ENCODE data around the gene HDAC4. TPM values are rescaled to one million over a fixed set of nuclear protein-coding genes. Genes with fewer than 3 reads are reported as not detected.
A peak's percentile ranks its signal among the peaks of the same experiment; 100 is the strongest.

Gene HDAC4
- total RNA-seq, 1 donor from 2014 or later: 11.8 TPM

DNA sequence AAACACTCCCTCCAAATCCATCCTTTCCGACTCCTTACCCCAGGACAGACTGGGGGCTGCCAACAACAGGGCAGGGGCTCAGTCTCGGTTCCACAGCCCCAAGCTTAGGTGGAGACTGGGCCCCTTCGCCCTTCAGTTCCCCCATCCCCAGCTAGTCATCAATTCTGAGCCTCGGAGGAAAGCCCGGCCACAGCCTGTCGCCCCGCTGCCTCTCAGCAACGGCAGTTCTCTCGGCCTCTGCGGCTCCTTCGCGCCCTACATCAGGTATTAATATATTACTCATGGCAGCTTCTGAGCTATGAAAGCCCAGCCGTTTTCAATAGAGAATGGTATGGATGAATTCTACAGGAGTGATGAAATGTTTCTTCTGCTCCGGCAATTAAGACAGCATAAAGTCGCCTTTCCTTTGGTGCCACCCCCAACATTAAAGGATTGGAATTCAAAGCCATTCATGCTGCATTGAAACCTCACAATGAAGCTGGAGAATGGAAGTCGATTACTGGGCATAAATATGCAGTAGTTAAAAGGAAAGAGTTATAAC, 2.8 kb downstream of the HDAC4 start:
- Mint-ChIP-seq H3K27ac (ENCODE audit: unreplicated experiment) (no peak overlapping the region), H3K4me1 (ENCODE audit: low read depth, unreplicated experiment) (peaks cover 11% of the 10 kb centered on the region), H3K27me3 (ENCODE audit: low read depth, unreplicated experiment) (no peaks in the 10 kb centered on the region), H3K36me3 (ENCODE audit: low read depth, unreplicated experiment) (no peaks in the 10 kb centered on the region), H3K4me3 (ENCODE audit: unreplicated experiment) (no peak overlapping the region), H3K9me3 (ENCODE audit: unreplicated experiment) (no peaks in the 10 kb centered on the region)
- H3K4me2 ChIP-seq (ENCODE audit: low read length): peak overlapping the region; percentile 93
- no peaks in the 10 kb centered on the region for H3K9me3 ChIP-seq (ENCODE audit: insufficient read depth, low read depth, low read length)
- H3K27ac ChIP-seq (ENCODE audit: low read depth, low read length): no peak overlapping the region
- H3K36me3 ChIP-seq (ENCODE audit: insufficient read depth, low read length): no peaks in the 10 kb centered on the region
- H2AFZ ChIP-seq (ENCODE audit: low read depth, low read length): no peak overlapping the region
- H3K9ac ChIP-seq (ENCODE audit: low read length): no peak overlapping the region
- peaks cover 53% of the 10 kb centered on the region for H4K20me1 ChIP-seq (ENCODE audit: insufficient read depth, low read length)
- DNase-seq (ENCODE audit: low read depth) (no peak), FAIRE-seq (no peak)
- peaks cover 15% of the 10 kb centered on the region for H3K4me1 ChIP-seq (ENCODE audit: insufficient read depth, low read length)
- no peaks in the 10 kb centered on the region for H3K27me3 ChIP-seq (ENCODE audit: insufficient read depth, low read length)
- no peak for TF ChIP-seq EZH2 (IDR thresholded peaks at IDR 0.05; ENCODE audit: insufficient read depth, low read length)
- TF ChIP-seq, protein P1, sequence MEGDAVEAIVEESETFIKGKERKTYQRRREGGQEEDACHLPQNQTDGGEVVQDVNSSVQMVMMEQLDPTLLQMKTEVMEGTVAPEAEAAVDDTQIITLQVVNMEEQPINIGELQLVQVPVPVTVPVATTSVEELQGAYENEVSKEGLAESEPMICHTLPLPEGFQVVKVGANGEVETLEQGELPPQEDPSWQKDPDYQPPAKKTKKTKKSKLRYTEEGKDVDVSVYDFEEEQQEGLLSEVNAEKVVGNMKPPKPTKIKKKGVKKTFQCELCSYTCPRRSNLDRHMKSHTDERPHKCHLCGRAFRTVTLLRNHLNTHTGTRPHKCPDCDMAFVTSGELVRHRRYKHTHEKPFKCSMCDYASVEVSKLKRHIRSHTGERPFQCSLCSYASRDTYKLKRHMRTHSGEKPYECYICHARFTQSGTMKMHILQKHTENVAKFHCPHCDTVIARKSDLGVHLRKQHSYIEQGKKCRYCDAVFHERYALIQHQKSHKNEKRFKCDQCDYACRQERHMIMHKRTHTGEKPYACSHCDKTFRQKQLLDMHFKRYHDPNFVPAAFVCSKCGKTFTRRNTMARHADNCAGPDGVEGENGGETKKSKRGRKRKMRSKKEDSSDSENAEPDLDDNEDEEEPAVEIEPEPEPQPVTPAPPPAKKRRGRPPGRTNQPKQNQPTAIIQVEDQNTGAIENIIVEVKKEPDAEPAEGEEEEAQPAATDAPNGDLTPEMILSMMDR (IDR thresholded peaks at IDR 0.05; ENCODE audit: insufficient read depth, low read depth, low read length): no peak
- no peak overlapping the region for H3K4me3 ChIP-seq (ENCODE audit: insufficient read depth, low read depth, low read length)
- peaks cover 63% of the 10 kb centered on the region for H3K79me2 ChIP-seq (ENCODE audit: insufficient read depth, low read length)

DNA sequence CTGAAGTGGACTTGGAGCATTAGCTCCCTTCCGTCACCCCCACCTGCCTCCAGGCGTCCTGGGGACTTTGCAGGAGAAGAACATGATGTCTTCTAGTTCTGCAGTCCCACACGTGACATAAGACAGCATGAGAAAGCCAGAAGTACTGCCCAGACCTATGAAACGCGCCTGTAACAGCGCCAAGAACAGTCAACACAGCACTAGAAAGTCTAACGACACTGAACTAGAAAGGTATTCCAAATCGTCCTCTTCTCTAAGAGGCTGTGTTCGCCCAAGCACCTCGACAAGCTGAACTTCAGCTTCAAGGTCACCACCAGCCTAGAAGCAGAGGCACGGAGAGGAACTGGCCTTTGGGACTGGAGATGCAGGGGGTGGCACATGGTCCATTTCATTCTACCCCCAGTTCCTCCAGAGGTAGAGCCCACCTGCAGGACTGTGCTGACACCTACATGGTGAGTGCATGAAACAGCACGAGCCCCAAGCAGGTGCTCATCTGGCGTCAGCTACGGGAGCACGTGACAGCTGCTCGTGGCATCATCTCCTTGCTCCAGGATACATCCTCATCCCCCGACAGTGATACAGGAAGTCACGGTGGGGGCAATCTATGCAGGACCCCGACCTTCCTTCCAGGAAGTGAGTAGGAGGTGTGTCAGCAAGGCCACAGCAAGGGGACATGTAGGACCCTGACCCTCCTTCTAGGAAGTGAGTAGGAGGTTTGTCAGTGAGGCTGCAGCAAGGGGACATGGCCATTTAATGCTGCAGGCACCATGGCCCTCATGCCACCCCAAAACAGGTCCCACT, 3.7 kb downstream of the HDAC4 start:
- FAIRE-seq (no peak), DNase-seq (ENCODE audit: low read depth) (no peak)
- Histone ChIP-seq H3K9me3 (ENCODE audit: insufficient read depth, low read depth, low read length) (no peaks in the 10 kb centered on the region), H3K4me1 (ENCODE audit: insufficient read depth, low read length) (peaks cover 12% of the 10 kb centered on the region), H3K79me2 (ENCODE audit: insufficient read depth, low read length) (peaks cover 72% of the 10 kb centered on the region), H3K36me3 (ENCODE audit: insufficient read depth, low read length) (no peaks in the 10 kb centered on the region), H3K4me3 (ENCODE audit: insufficient read depth, low read depth, low read length) (no peak overlapping the region), H2AFZ (ENCODE audit: low read depth, low read length) (no peak overlapping the region), H3K27me3 (ENCODE audit: insufficient read depth, low read length) (no peaks in the 10 kb centered on the region), H3K4me2 (ENCODE audit: low read length) (no peak overlapping the region), H3K27ac (ENCODE audit: low read depth, low read length) (no peak overlapping the region), H3K9ac (ENCODE audit: low read length) (no peak overlapping the region), H4K20me1 (ENCODE audit: insufficient read depth, low read length) (peaks cover 62% of the 10 kb centered on the region)
- Mint-ChIP-seq H3K27me3 (ENCODE audit: low read depth, unreplicated experiment) (no peaks in the 10 kb centered on the region), H3K36me3 (ENCODE audit: low read depth, unreplicated experiment) (no peaks in the 10 kb centered on the region), H3K4me3 (ENCODE audit: unreplicated experiment) (no peak overlapping the region), H3K4me1 (ENCODE audit: low read depth, unreplicated experiment) (peaks cover 9% of the 10 kb centered on the region), H3K27ac (ENCODE audit: unreplicated experiment) (no peak overlapping the region), H3K9me3 (ENCODE audit: unreplicated experiment) (no peaks in the 10 kb centered on the region)
- TF ChIP-seq EZH2 (IDR thresholded peaks at IDR 0.05; ENCODE audit: insufficient read depth, low read length): no peak

DNA sequence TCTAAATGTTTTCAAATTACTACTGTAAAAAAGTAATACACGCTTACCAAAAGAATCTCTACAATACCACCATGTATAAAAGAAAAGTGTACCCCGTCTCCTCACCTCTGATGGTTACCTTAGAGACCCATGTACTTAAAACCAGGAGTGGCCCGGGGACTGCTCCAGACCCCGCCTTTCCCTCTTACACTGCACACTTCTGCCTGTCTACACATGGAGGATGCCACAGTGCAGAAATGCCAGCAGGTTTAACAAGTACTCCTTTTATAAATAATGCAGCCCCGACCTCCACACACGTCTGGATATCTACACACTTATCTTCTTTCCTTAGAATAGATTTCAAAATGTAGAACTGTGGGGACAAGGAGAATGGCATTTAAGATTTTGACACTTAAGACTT, 5.3 kb downstream of the HDAC4 start:
- Histone ChIP-seq H3K27ac (ENCODE audit: low read depth, low read length) (no peak overlapping the region), H2AFZ (ENCODE audit: low read depth, low read length) (no peak overlapping the region), H3K4me1 (ENCODE audit: insufficient read depth, low read length) (peaks cover 8% of the 10 kb centered on the region), H3K27me3 (ENCODE audit: insufficient read depth, low read length) (no peaks in the 10 kb centered on the region), H3K9ac (ENCODE audit: low read length) (no peak overlapping the region), H3K79me2 (ENCODE audit: insufficient read depth, low read length) (peaks cover 87% of the 10 kb centered on the region), H3K9me3 (ENCODE audit: insufficient read depth, low read depth, low read length) (no peaks in the 10 kb centered on the region), H3K36me3 (ENCODE audit: insufficient read depth, low read length) (no peaks in the 10 kb centered on the region), H3K4me2 (ENCODE audit: low read length) (no peak overlapping the region), H4K20me1 (ENCODE audit: insufficient read depth, low read length) (peaks cover 72% of the 10 kb centered on the region), H3K4me3 (ENCODE audit: insufficient read depth, low read depth, low read length) (no peak overlapping the region)
- peaks cover 7% of the 10 kb centered on the region for H3K4me1 Mint-ChIP-seq (ENCODE audit: low read depth, unreplicated experiment)
- FAIRE-seq (no peak), DNase-seq (ENCODE audit: low read depth) (no peak)
- H3K9me3 Mint-ChIP-seq (ENCODE audit: unreplicated experiment): no peaks in the 10 kb centered on the region
- H3K36me3 Mint-ChIP-seq (ENCODE audit: low read depth, unreplicated experiment): no peaks in the 10 kb centered on the region
- H3K4me3 Mint-ChIP-seq (ENCODE audit: unreplicated experiment): no peak overlapping the region
- no peak for TF ChIP-seq EZH2 (IDR thresholded peaks at IDR 0.05; ENCODE audit: insufficient read depth, low read length)
- TF ChIP-seq, protein P1 (IDR thresholded peaks at IDR 0.05; ENCODE audit: insufficient read depth, low read depth, low read length): no peak
- no peaks in the 10 kb centered on the region for H3K27me3 Mint-ChIP-seq (ENCODE audit: low read depth, unreplicated experiment)
- H3K27ac Mint-ChIP-seq (ENCODE audit: unreplicated experiment): no peak overlapping the region
